HUES48 (cell line): ENCODE results near the gene SORCS3.

Experiments
- H3K27ac ChIP-seq: one replicate; pipeline ENCODE4 v1.7.0; 2013; ENCODE audit warnings: low read depth, low read length, inconsistent platforms
- H3K27me3 ChIP-seq: 2 replicates; pipeline ENCODE4 v1.6.1; 2013; ENCODE audit warnings: mild to moderate bottlenecking, low read length; ENCODE audit not compliant: control insufficient read depth, insufficient read depth
- H3K36me3 ChIP-seq: 2 replicates; pipeline ENCODE4 v1.6.1; 2013; ENCODE audit warnings: low read length; ENCODE audit not compliant: control insufficient read depth, insufficient read depth
- H3K4me1 ChIP-seq: 2 replicates; pipeline ENCODE4 v1.6.1; 2013; ENCODE audit warnings: mild to moderate bottlenecking, low read length; ENCODE audit not compliant: control insufficient read depth, insufficient read depth
- H3K4me3 ChIP-seq: 2 replicates; pipeline ENCODE4 v1.5.1; 2013; ENCODE audit warnings: mild to moderate bottlenecking, low read depth, low read length
- H3K9ac ChIP-seq: 2 replicates; pipeline ENCODE4 v1.6.1; 2013; ENCODE audit warnings: mild to moderate bottlenecking, low read depth, low read length, moderate library complexity
- H3K9me3 ChIP-seq: 2 replicates; pipeline ENCODE4 v1.6.1; 2013; ENCODE audit warnings: low read length; ENCODE audit not compliant: control insufficient read depth, insufficient read depth

Gene SORCS3

GRCh38 chr10:104648421-104648820 is 7.3 kb downstream of the SORCS3 start:
- Histone ChIP-seq H3K27me3 (peaks cover 20% of the 10 kb centered on the region), H3K27ac (no peak overlapping the region), H3K9ac (no peak overlapping the region), H3K4me1 (no peaks in the 10 kb centered on the region), H3K9me3 (no peaks in the 10 kb centered on the region), H3K4me3 (no peak overlapping the region), H3K36me3 (no peaks in the 10 kb centered on the region)

GRCh38 chr10:104650072-104650471 is 9.0 kb downstream of the SORCS3 start:
- H3K27ac ChIP-seq: no peak overlapping the region
- no peak overlapping the region for H3K9ac ChIP-seq
- H3K9me3 ChIP-seq: no peaks in the 10 kb centered on the region
- no peaks in the 10 kb centered on the region for H3K4me1 ChIP-seq
- H3K36me3 ChIP-seq: no peaks in the 10 kb centered on the region
- no peak overlapping the region for H3K4me3 ChIP-seq
- H3K27me3 ChIP-seq: peaks cover 3% of the 10 kb centered on the region; the same call in 1 of the 2 replicates

DNA sequence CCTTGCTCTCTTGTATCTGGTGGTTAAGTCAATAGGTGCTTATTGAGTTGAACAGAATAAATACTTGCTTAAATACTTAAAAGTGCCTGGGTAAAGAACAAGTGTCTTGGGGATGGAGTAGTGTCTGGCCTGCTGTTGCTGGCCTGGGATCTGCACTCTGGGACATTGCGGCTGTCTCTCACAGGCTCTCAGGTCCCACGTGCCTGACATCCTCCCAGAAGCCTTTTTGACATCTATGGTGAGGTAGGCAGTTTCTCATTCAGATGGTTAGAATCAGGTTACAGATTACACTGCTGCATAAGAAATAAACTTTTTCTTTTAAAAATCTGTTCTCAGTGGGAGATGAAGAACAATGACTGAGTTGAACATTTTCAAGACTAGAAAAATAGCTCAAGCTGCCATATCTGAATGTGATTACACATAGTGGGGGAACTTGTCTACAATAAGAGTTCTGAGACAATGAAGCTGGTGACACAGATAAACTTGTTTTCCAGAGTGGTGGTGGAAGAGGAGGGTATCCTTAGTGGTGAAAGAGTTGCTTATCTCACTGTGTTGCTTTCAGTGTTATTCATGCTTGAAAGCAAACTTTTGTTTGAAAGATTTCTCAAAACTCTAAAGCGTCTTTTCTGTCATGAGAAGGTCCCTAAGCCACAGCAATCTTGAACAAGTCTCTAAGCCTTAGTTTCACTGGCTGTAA is 9.7 kb downstream of the SORCS3 start:
- Histone ChIP-seq H3K27ac (no peak overlapping the region), H3K4me1 (no peaks in the 10 kb centered on the region), H3K4me3 (no peak overlapping the region), H3K9me3 (no peaks in the 10 kb centered on the region), H3K27me3 (no peaks in the 10 kb centered on the region; the same call in 1 of the 2 replicates), H3K9ac (no peak overlapping the region), H3K36me3 (no peaks in the 10 kb centered on the region)

DNA sequence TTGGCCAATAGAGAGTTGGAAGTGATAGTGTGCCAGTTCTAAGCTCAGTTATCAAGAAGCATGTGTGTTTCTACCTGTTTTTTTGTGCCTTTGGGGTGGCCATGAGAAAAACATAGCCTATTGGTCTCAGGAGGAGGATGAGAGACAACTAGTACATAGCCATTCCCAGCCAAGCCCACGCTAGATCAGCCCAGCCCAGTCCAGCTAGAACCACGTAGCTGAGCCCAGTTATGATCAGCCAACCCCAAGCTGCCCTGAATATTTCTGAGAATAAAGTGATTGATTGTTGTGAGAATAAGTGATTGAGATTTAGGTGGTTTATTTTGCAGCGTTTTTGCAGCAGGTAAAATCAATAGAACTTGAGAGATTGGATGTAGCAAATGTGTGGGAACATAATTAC is 15.9 kb downstream of the SORCS3 start:
- Histone ChIP-seq H3K27me3 (no peaks in the 10 kb centered on the region), H3K36me3 (no peaks in the 10 kb centered on the region)

GRCh38 chr10:104657457-104657856 is 16.4 kb downstream of the SORCS3 start:
- H3K9me3 ChIP-seq: no peaks in the 10 kb centered on the region
- no peak overlapping the region for H3K4me3 ChIP-seq
- no peak overlapping the region for H3K9ac ChIP-seq
- peaks cover 9% of the 10 kb centered on the region for H3K4me1 ChIP-seq
- no peaks in the 10 kb centered on the region for H3K36me3 ChIP-seq
- H3K27ac ChIP-seq: no peak overlapping the region
- no peaks in the 10 kb centered on the region for H3K27me3 ChIP-seq

More for the DNA sequence above, 15.9 kb downstream of the SORCS3 start:
- Histone ChIP-seq H3K27ac (no peak overlapping the region), H3K9ac (no peak overlapping the region), H3K4me1 (peaks cover 9% of the 10 kb centered on the region), H3K9me3 (no peaks in the 10 kb centered on the region), H3K4me3 (no peak overlapping the region)

- Histone ChIP-seq H3K27ac (no peak overlapping the region), H3K9me3 (no peaks in the 10 kb centered on the region), H3K9ac (no peak overlapping the region), H3K36me3 (no peaks in the 10 kb centered on the region), H3K27me3 (no peaks in the 10 kb centered on the region), H3K4me1 (peaks cover 9% of the 10 kb centered on the region), H3K4me3 (no peak overlapping the region)
These were observed 17.0 kb downstream of the SORCS3 start for GRCh38 chr10:104658067-104658466.

GRCh38 chr10:104659809-104660208 is 18.7 kb downstream of the SORCS3 start:
- no peaks in the 10 kb centered on the region for H3K36me3 ChIP-seq
- no peak overlapping the region for H3K9ac ChIP-seq
- H3K4me3 ChIP-seq: no peak overlapping the region
- no peaks in the 10 kb centered on the region for H3K27me3 ChIP-seq
- no peaks in the 10 kb centered on the region for H3K9me3 ChIP-seq
- peaks cover 9% of the 10 kb centered on the region for H3K4me1 ChIP-seq
- no peak overlapping the region for H3K27ac ChIP-seq

- Histone ChIP-seq H3K9me3 (no peaks in the 10 kb centered on the region), H3K4me1 (peaks cover 9% of the 10 kb centered on the region), H3K9ac (no peak overlapping the region), H3K4me3 (no peak overlapping the region), H3K36me3 (no peaks in the 10 kb centered on the region), H3K27ac (no peak overlapping the region), H3K27me3 (no peaks in the 10 kb centered on the region)
These were observed 22.0 kb downstream of the SORCS3 start for GRCh38 chr10:104663076-104663475.

GRCh38 chr10:104663563-104663962 is 22.5 kb downstream of the SORCS3 start:
- H3K4me3 ChIP-seq: no peak overlapping the region
- H3K4me1 ChIP-seq: peaks cover 9% of the 10 kb centered on the region
- no peaks in the 10 kb centered on the region for H3K9me3 ChIP-seq
- H3K36me3 ChIP-seq: no peaks in the 10 kb centered on the region
- no peak overlapping the region for H3K27ac ChIP-seq
- H3K9ac ChIP-seq: no peak overlapping the region
- H3K27me3 ChIP-seq: no peaks in the 10 kb centered on the region

GRCh38 chr10:104664205-104664604 is 23.1 kb downstream of the SORCS3 start:
- no peaks in the 10 kb centered on the region for H3K36me3 ChIP-seq

DNA sequence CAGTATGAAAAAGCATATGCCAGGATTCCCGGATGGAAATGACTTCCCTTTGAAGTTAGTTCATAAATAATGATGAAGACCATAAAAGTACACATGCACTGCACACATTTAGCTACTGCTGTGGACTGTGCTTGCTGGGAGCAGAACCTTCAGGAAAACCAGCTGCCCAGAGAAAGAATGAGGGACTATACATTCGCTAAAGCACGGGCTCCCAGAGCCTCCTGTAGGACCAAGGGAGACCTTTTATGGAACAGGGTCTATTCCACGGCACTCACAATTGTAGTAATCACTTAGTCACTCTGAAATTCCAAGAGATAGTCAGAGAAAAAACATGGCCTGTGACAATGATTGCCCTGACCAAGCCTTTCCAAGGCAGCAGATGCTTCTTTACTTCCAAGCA is 24.1 kb downstream of the SORCS3 start:
- Histone ChIP-seq H3K9ac (no peak overlapping the region), H3K27me3 (no peaks in the 10 kb centered on the region), H3K36me3 (no peaks in the 10 kb centered on the region)

More at GRCh38 chr10:104664205-104664604, 23.1 kb downstream of the SORCS3 start:
- Histone ChIP-seq H3K27ac (no peak overlapping the region), H3K4me1 (peaks cover 9% of the 10 kb centered on the region), H3K27me3 (no peaks in the 10 kb centered on the region), H3K9me3 (no peaks in the 10 kb centered on the region), H3K4me3 (no peak overlapping the region), H3K9ac (no peak overlapping the region)

More for the DNA sequence above, 24.1 kb downstream of the SORCS3 start:
- Histone ChIP-seq H3K9me3 (no peaks in the 10 kb centered on the region), H3K27ac (no peak overlapping the region), H3K4me3 (no peak overlapping the region), H3K4me1 (peaks cover 1% of the 10 kb centered on the region)
